ENCODE measurements around the gene CAPN13.
A peak's percentile ranks its signal among the peaks of the same experiment; 100 is the strongest.

CAPN13 gene

DNA sequence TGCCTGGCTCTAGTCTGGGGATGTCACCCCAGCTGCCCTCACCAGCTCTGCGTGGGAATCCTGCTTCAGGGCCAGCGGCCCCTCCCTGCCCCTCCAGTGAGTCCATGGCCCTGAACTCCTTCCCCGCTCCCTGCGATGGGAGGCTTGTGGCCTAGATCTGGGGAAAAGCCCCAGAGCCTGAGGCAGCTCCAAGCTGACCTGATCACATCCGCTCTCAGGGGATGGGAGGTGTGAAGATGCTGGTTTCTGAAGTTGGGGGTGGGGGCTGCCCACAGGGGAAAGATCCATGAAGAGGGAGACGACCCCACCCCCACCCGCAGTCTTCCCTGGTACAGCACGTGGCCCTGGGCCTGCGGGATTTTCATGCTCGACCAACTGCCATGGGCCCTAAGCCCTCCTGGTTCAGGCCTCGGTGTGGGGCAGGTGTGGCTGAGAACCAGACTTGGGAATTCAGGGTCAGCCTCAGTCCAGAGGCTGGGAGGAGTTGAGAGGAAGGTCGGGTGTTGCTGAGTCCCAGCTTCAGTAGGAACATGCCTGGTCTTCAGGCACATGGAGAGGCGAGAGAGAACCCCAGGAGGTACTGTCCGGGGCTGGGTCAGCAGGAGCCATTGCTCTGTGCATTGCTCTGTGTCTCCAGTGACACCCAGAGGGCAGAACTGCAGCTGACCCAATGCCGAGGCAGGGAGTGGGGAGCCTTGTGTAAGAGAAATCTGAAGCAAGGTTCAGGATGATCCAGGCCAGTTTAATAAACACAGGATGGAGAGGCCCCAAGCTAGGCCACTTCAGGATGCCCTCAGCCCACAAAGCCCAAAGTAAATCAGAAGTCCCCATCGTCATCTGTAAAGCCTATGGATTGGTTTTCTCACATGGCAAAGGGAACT lies 115.1 kb downstream of the CAPN13 start:
- DNase-seq (ENCODE audit: low spot score), result no peak
- peak; percentile 3 for TF ChIP-seq CTCF (IDR thresholded peaks at IDR 0.05; ENCODE audit: extremely low read depth, missing control alignments)

DNA sequence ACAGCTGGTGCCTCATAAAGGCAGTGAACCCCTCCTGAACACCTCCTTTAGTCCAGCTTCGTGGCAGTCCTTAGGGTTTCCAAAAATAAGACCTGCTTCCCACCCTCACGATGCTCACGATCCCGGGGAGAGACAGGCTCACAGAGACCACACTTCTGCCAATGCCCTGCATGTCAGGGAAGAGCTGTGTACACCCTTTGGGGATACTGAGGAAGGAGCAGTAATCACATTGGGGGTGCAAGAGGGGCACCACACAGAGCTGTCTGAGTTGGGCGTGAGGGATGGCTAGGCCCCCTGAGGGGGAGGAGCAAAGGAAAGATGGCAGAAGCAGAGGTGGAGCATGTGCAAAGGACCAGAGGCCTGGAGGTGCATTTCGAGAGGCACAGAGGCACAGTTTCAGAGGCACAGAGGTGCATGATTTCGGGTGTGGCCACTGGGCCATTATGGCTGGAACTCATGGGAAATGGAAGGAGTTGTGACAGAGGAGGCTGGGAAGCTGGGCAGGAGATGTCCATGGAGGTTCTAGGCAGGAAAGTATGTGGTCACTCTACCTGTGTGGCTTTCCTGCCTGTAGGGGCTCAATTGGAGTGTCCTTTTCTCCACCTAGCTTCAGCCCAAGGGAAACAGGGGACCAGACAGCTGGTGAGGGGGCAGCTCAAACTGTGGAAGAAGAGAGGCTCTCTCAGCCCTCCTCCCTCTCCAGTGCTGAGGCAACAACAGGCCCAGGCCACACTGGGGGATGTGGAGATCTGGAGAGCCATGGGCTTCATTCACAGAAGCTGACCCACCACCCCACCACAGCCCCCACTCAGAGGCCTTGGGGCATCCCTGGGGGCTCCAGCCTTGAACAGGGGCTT lies 115.9 kb downstream of the CAPN13 start:
- no peak for TF ChIP-seq CTCF (IDR thresholded peaks at IDR 0.05; ENCODE audit: extremely low read depth, missing control alignments)
- no peak for DNase-seq (ENCODE audit: low spot score)

GRCh38 chr2:30690126-30690561 lies 117.1 kb downstream of the CAPN13 start:
- no peak for DNase-seq (ENCODE audit: low spot score)
- no peak for TF ChIP-seq CTCF (IDR thresholded peaks at IDR 0.05; ENCODE audit: extremely low read depth, missing control alignments)

DNA sequence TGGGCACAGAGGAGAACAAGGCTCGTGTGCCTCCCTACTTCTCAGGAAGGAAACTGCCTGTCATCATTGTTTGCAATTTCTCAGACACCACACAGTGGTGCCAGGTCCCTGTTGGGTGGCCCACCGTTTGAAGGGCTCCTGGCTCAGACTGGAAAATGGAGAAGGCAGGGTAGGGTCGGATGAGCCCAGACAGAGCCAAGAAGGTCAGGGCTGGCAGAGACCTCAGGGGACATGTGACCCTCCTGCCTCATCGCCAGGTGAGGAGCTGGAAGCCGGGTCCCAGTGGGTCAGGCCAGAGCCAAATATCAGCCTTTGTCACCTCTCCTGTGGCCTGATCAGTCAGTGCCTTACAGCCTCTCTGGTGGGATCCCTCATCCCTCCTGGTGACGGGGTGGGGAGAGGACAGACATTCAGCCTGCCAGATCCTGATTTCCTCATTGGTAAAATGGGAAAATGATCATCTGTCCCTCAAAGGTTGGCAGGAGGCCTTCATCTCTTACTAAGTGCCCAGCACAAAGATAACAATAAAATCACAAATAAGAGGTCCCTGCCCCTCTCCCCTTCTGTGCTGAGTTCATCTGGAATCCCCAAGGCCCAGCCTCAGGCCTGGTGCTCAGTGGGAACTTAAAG lies 117.6 kb downstream of the CAPN13 start:
- TF ChIP-seq CTCF (IDR thresholded peaks at IDR 0.05; ENCODE audit: extremely low read depth, missing control alignments), result no peak
- no peak for DNase-seq (ENCODE audit: low spot score)

DNA sequence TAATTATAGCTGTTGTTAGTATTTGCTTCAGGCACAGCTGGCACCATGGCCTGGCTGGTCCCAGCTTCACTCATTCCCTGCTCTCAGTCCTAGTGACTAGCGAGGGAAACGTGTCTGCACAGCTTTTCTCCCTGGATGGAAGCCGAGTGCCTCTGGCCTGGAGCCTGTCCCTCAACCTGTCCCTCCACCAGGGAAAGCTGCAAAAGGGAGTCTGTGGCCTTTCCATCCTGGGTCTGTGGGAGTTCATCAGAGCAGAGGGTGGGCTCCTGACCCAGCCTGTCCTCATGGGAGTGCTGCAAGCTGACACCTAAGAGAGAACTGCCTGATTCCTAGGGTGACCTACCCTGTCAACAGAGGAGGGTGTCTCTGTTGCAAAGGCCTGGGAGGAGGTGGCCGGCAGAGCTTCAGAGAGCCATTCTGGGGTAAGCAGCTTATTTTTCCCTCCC lies 118.3 kb downstream of the CAPN13 start:
- TF ChIP-seq CTCF (IDR thresholded peaks at IDR 0.05; ENCODE audit: extremely low read depth, missing control alignments), result no peak
- no peak for DNase-seq (ENCODE audit: low spot score)

DNA sequence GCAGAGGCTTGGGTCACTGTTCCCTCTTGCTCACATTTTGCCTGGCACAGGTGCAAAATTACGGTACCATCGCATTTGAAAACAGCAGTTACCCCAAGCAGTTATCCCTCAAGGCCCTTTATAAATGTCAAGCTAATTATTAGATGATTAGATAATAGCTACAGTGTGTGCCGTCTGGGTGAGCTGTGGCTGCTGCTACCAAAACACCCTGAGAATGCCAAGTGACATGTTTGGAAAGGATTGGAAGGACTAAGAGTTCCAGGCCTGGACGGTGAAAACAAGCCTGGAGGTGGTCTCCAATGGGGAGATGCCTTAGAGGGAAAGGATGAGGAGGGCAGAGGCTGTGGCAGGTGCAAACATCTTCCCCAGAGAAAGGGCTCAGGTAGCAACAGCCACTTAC lies 120.6 kb downstream of the CAPN13 start:
- no peak for TF ChIP-seq CTCF (IDR thresholded peaks at IDR 0.05; ENCODE audit: extremely low read depth, missing control alignments)
- DNase-seq (ENCODE audit: low spot score), result no peak

Measured in GM20000 (cell line).